H1 (cell line): ENCODE data around the gene RAPGEF6. TPM values are rescaled to one million over a fixed set of nuclear protein-coding genes. Genes with fewer than 3 reads are reported as not detected.

Experiments
- CHD7 ChIP-seq: fragments of 300-600 bp; sonication (generic); IDR thresholded peaks from 2 replicates; pipeline ENCODE4 v1.7.1; 2012; ENCODE audit warnings: low read length, moderate library complexity, mild to moderate bottlenecking, inconsistent platforms; ENCODE audit not compliant: insufficient replicate concordance
- CTCF ChIP-seq, 3 experiments: IDR thresholded peaks; 1 replicate in 2 of 3; 2 replicates in 1 of 3; pipeline versions ENCODE4 v1.5.1 to v1.6.1; 2011; ENCODE audit warnings: low read length in 3 of 3, mild to moderate bottlenecking in 3 of 3, inconsistent platforms in 2 of 3, low read depth in 1 of 3, moderate library complexity in 1 of 3; ENCODE audit not compliant: insufficient read depth in 1 of 3; ENCODE audit errors: control extremely low read depth in 1 of 3
- EGR1 ChIP-seq: IDR thresholded peaks from 2 replicates; pipeline ENCODE4 v1.6.1; 2011; ENCODE audit warnings: low read depth, low read length, borderline replicate concordance
- HDAC6 ChIP-seq: IDR thresholded peaks from one replicate; pipeline ENCODE4 v1.7.1; 2012; ENCODE audit warnings: low read depth, mild to moderate bottlenecking, inconsistent platforms, low read length, moderate library complexity
- NANOG ChIP-seq: IDR thresholded peaks from 2 replicates; pipeline ENCODE4 v1.6.1; 2011; ENCODE audit warnings: low read length, low read depth, mild to moderate bottlenecking, inconsistent platforms; ENCODE audit not compliant: insufficient read depth, poor library complexity, severe bottlenecking
- PHF8 ChIP-seq: fragments of 200-600 bp; sonication (generic); conservative IDR thresholded peaks from 2 replicates; pipeline ENCODE4 v1.7.1; 2012; ENCODE audit warnings: low read depth, mild to moderate bottlenecking, inconsistent platforms, low read length, moderate library complexity
- POLR2AphosphoS5 ChIP-seq: IDR thresholded peaks from 2 replicates; pipeline ENCODE4 v1.6.1; 2011; ENCODE audit warnings: low read depth, low read length
- TCF12 ChIP-seq: IDR thresholded peaks from 2 replicates; pipeline ENCODE4 v1.6.1; 2011; ENCODE audit warnings: low read depth, mild to moderate bottlenecking, low read length
- polyA plus RNA-seq, 7 experiments: library from polyadenylated mRNA; depleted of rRNA in 3 of 7; stranded (reverse) in 5 of 7; unstranded in 2 of 7; fragments of >200 nt in 5 of 7; fragments of 200-250 nt in 2 of 7; gene quantifications; 1 replicate in 5 of 7; 2 replicates in 1 of 7; 4 replicates in 1 of 7; pipeline versions ENCODE4 v1.2.1 to v1.2.3, GENCODE V29; 2011 to 2013; ENCODE audit warnings: missing spikeins in 2 of 7, mixed read lengths in 2 of 7
- total RNA-seq: library from RNA; stranded (reverse); fragmentation: NEBNext Ultra II Directional; extraction: Animal tissue kit (Norgen Biotek cat#: 25700); gene quantifications from 2 replicates; pipeline ENCODE4 v1.2.1, GENCODE V29; 2021

Gene RAPGEF6
- total and polyA plus RNA-seq, 2 of the 8 experiments (the other 6 are each of a cell fraction or from before 2014, with no cell fraction given), result 4.8 to 20.0 TPM

GRCh38 chr5:131627207-131627865 lies 7.7 kb downstream of the RAPGEF6 start (continued):
- no peak for TF ChIP-seq CHD7
- no peak for TF ChIP-seq PHF8
- TF ChIP-seq EGR1, result no peak
- TF ChIP-seq HDAC6, result no peak
- no peak for TF ChIP-seq NANOG
- no peak for TF ChIP-seq TCF12
- no peak for TF ChIP-seq POLR2AphosphoS5
- no peak for TF ChIP-seq CTCF (IDR thresholded peaks at IDR 0.05; ENCODE audit: control extremely low read depth in 1 of 3, insufficient read depth in 1 of 3, low read depth in 1 of 3, low read length in 3 of 3)
